C4-2B (cell line): Measurements from ENCODE around the gene PC.

ENCODE experiments used
- CTCF ChIP-seq: fragments of 450-650 bp; conservative IDR thresholded peaks from 2 replicates; pipeline ENCODE4 v1.5.1; 2017; ENCODE audit warnings: mild to moderate bottlenecking
- ZFX ChIP-seq: fragments of 450-650 bp; IDR thresholded peaks from 2 replicates; pipeline ENCODE4 v1.6.1; 2017

- no peak for TF ChIP-seq CTCF
- TF ChIP-seq ZFX, result no peak
Observed at GRCh38 chr11:66875378-66875777, 82.8 kb downstream of the PC start.
